ENCODE data around the gene FGF10. TPM values are rescaled to one million over a fixed set of nuclear protein-coding genes. Genes with fewer than 3 reads are reported as not detected.

The FGF10 gene
- polyA plus RNA-seq, 3 donors, result not detected

- Mint-ChIP-seq H3K36me3 (no peaks in the 10 kb centered on the region), H3K9me3 (peaks cover 0 to 4% (median 0%) of the 10 kb centered on the region in 7 donors), H3K4me3 (no peak overlapping the region), H3K27ac (no peak overlapping the region), H3K4me1 (no peaks in the 10 kb centered on the region), H3K27me3 (ENCODE audit: low read depth in 3 of 3) (no peaks in the 10 kb centered on the region)
- TF ChIP-seq, protein P1, sequence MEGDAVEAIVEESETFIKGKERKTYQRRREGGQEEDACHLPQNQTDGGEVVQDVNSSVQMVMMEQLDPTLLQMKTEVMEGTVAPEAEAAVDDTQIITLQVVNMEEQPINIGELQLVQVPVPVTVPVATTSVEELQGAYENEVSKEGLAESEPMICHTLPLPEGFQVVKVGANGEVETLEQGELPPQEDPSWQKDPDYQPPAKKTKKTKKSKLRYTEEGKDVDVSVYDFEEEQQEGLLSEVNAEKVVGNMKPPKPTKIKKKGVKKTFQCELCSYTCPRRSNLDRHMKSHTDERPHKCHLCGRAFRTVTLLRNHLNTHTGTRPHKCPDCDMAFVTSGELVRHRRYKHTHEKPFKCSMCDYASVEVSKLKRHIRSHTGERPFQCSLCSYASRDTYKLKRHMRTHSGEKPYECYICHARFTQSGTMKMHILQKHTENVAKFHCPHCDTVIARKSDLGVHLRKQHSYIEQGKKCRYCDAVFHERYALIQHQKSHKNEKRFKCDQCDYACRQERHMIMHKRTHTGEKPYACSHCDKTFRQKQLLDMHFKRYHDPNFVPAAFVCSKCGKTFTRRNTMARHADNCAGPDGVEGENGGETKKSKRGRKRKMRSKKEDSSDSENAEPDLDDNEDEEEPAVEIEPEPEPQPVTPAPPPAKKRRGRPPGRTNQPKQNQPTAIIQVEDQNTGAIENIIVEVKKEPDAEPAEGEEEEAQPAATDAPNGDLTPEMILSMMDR (IDR thresholded peaks at IDR 0.05), result no peak
- Histone ChIP-seq H4K20me1 (ENCODE audit: insufficient read depth, low read length) (no peaks in the 10 kb centered on the region), H3K9ac (ENCODE audit: insufficient read depth, low read length, poor library complexity, severe bottlenecking) (no peak overlapping the region), H3K4me2 (replicated peaks; ENCODE audit: extremely low read depth, low read length, poor library complexity, severe bottlenecking) (no peak overlapping the region), H2AFZ (ENCODE audit: insufficient read depth, low read depth, low read length, poor library complexity, severe bottlenecking) (no peak overlapping the region), H3K27ac (ENCODE audit: low read depth in 1 of 2, low read length in 2 of 2) (no peak overlapping the region), H3K4me1 (ENCODE audit: control insufficient read depth in 1 of 2, insufficient read depth in 2 of 2, low read length in 2 of 2) (no peaks in the 10 kb centered on the region), H3K36me3 (replicated peaks in 1 of 2; ENCODE audit: control insufficient read depth in 1 of 2, insufficient read depth in 2 of 2, low read length in 2 of 2) (no peaks in the 10 kb centered on the region), H3K27me3 (ENCODE audit: control insufficient read depth in 2 of 2, insufficient read depth in 2 of 2, low read length in 2 of 2) (no peaks in the 10 kb centered on the region), H3K4me3 (replicated peaks in 1 of 3; ENCODE audit: low read depth in 2 of 3, low read length in 3 of 3) (no peak overlapping the region), H3K79me2 (ENCODE audit: insufficient read depth, low read length) (no peaks in the 10 kb centered on the region), H3K9me3 (replicated peaks in 1 of 2; ENCODE audit: control insufficient read depth in 1 of 2, insufficient read depth in 1 of 2, low read length in 2 of 2) (no peaks in the 10 kb centered on the region)
- no CpG with 5 or more reads among the region's 4 CpGs for WGBS (ENCODE audit: insufficient coverage)
- intact Hi-C loops (cut with micrococcal nuclease), result no loop called here
- DNase-seq, result no peak
Measured at GRCh38 chr5:44401611-44402010, 12.4 kb upstream of the FGF10 start.

DNA sequence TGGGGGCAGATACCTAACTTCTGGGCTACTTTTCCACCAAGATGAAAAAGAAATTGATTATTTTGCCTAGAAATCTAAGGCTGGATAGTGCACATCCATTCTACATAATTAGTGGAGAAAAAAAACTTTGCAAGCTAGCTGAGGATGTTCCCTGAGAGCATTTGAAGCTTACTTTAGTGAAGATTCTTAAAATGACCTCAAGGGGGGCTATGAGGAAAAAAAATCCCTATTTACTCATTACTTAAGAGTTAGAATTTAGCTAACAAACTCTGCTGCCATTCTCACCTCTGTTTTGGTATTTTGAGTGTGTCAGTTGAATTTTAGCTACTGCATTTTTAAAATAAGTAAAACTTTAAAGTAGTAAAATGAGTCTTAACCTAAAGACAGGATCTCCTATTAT lies 9.2 kb upstream of the FGF10 start:
- H3K9ac ChIP-seq (ENCODE audit: insufficient read depth, low read length, poor library complexity, severe bottlenecking), result no peak overlapping the region
- no peak for DNase-seq
- Mint-ChIP-seq H3K4me1 (no peaks in the 10 kb centered on the region), H3K9me3 (peaks cover 0 to 3% (median 0%) of the 10 kb centered on the region in 7 donors), H3K36me3 (no peaks in the 10 kb centered on the region), H3K4me3 (no peak overlapping the region), H3K27ac (no peak overlapping the region), H3K27me3 (ENCODE audit: low read depth in 3 of 3) (peaks cover 0 to 2% (median 1%) of the 10 kb centered on the region in 3 donors)
- TF ChIP-seq, protein P1 (IDR thresholded peaks at IDR 0.05), result no peak
- H3K4me2 ChIP-seq (replicated peaks; ENCODE audit: extremely low read depth, low read length, poor library complexity, severe bottlenecking), result no peak overlapping the region
- H3K4me3 ChIP-seq (replicated peaks in 1 of 3; ENCODE audit: low read depth in 2 of 3, low read length in 3 of 3), result no peak overlapping the region
- H4K20me1 ChIP-seq (ENCODE audit: insufficient read depth, low read length), result no peaks in the 10 kb centered on the region
- H3K79me2 ChIP-seq (ENCODE audit: insufficient read depth, low read length), result no peaks in the 10 kb centered on the region
- H3K9me3 ChIP-seq (replicated peaks in 1 of 2; ENCODE audit: control insufficient read depth in 1 of 2, insufficient read depth in 1 of 2, low read length in 2 of 2), result no peaks in the 10 kb centered on the region
- intact Hi-C loops (cut with micrococcal nuclease), result no loop called here
- H3K4me1 ChIP-seq (ENCODE audit: control insufficient read depth in 1 of 2, insufficient read depth in 2 of 2, low read length in 2 of 2), result no peaks in the 10 kb centered on the region
- H3K36me3 ChIP-seq (replicated peaks in 1 of 2; ENCODE audit: control insufficient read depth in 1 of 2, insufficient read depth in 2 of 2, low read length in 2 of 2), result no peaks in the 10 kb centered on the region
- H2AFZ ChIP-seq (ENCODE audit: insufficient read depth, low read depth, low read length, poor library complexity, severe bottlenecking), result no peak overlapping the region
- no peaks in the 10 kb centered on the region for H3K27me3 ChIP-seq (ENCODE audit: control insufficient read depth in 2 of 2, insufficient read depth in 2 of 2, low read length in 2 of 2)
- no peak overlapping the region for H3K27ac ChIP-seq (ENCODE audit: low read depth in 1 of 2, low read length in 2 of 2)
